K562 (cell line): ENCODE data around the gene CENPU. TPM values are rescaled to one million over a fixed set of nuclear protein-coding genes. Genes with fewer than 3 reads are reported as not detected.

ENCODE experiments used
- ARID1B ChIP-seq: fragments of 450-650 bp; IDR thresholded peaks from 2 replicates; pipeline ENCODE4 v1.6.1; 2016; ENCODE audit warnings: antibody characterized with exemption, mild to moderate bottlenecking, inconsistent platforms
- ASH1L ChIP-seq: fragments of 450-650 bp; IDR thresholded peaks from 2 replicates; pipeline ENCODE4 v1.6.1; 2018; ENCODE audit warnings: borderline replicate concordance, mild to moderate bottlenecking, low read depth; ENCODE audit not compliant: partially characterized antibody
- BCLAF1 ChIP-seq, 2 experiments: fragments of 450-650 bp in 1 of 2; IDR thresholded peaks; 2 replicates each; pipeline ENCODE4 v1.6.1; 2011 to 2017; ENCODE audit warnings: low read depth in 2 of 2, antibody characterized with exemption in 1 of 2, borderline replicate concordance in 1 of 2, low read length in 1 of 2, mild to moderate bottlenecking in 1 of 2, mixed read lengths in 1 of 2; ENCODE audit not compliant: control insufficient read depth in 1 of 2
- BRCA1 ChIP-seq, 2 experiments: fragments of 450-650 bp in 1 of 2; sonication (generic) in 1 of 2; formaldehyde crosslinking in 1 of 2; IDR thresholded peaks; 2 replicates each; pipeline versions ENCODE4 v1.5.0 to v1.6.1; 2017 to 2020; ENCODE audit warnings: mild to moderate bottlenecking in 1 of 2, missing genetic modification reagents in 1 of 2
- E2F3 ChIP-seq: fragments of 250-450 bp; sonication (Bioruptor Pico); IDR thresholded peaks from 2 replicates; pipeline ENCODE4 v1.4.0; 2020; ENCODE audit warnings: mild to moderate bottlenecking
- FOS ChIP-seq: IDR thresholded peaks from 3 replicates; pipeline ENCODE4 v1.6.1; 2011; ENCODE audit not compliant: insufficient read length; ENCODE audit errors: extremely low read depth
- KDM4B ChIP-seq, 2 experiments: fragments of 450-650 bp in 1 of 2; sonication (generic) in 1 of 2; IDR thresholded peaks; 2 replicates each; pipeline ENCODE4 v1.6.1; 2016 to 2017; ENCODE audit warnings: borderline replicate concordance in 2 of 2, antibody characterized with exemption in 1 of 2, low read depth in 1 of 2, mild to moderate bottlenecking in 1 of 2
- MEF2D ChIP-seq: conservative IDR thresholded peaks from 2 replicates; pipeline ENCODE4 v1.6.1; 2016; ENCODE audit warnings: low read depth, missing genetic modification characterization, missing compliant biosample characterization
- NFRKB ChIP-seq: fragments of 450-650 bp; IDR thresholded peaks from 2 replicates; pipeline ENCODE4 v1.6.1; 2016; ENCODE audit warnings: low read depth
- PRDM10 ChIP-seq: fragments of 450-650 bp; IDR thresholded peaks from 2 replicates; pipeline ENCODE4 v1.6.1; 2018; ENCODE audit not compliant: partially characterized antibody
- TEAD2 ChIP-seq: fragments of 450-650 bp; IDR thresholded peaks from 2 replicates; pipeline ENCODE4 v1.6.1; 2016; ENCODE audit warnings: missing genetic modification characterization, control low read depth, missing compliant biosample characterization
- ZNF354B ChIP-seq: fragments of 250-450 bp; sonication (Bioruptor Pico); IDR thresholded peaks from 2 replicates; pipeline ENCODE4 v1.4.0; 2020
- ZNF592 ChIP-seq: fragments of 450-650 bp; IDR thresholded peaks from 2 replicates; pipeline ENCODE4 v1.6.1; 2017; ENCODE audit warnings: antibody characterized with exemption, mild to moderate bottlenecking
- polyA plus RNA-seq, 8 experiments: library from polyadenylated mRNA; depleted of rRNA in 4 of 8; stranded (reverse) in 5 of 8; unstranded in 3 of 8; fragments of >200 nt; fragmentation: Nextera tagmentation in 2 of 8; fragmentation: Illumina TruSeq in 1 of 8; extraction: Ambion mirVana in 2 of 8; extraction: Trizol in 1 of 8; gene quantifications; 2 replicates each; pipeline versions ENCODE4 v1.2.1 to v1.2.3, GENCODE V29; 2011 to 2014; ENCODE audit warnings: inconsistent platforms in 1 of 8, missing spikeins in 1 of 8
- total RNA-seq, 7 experiments: library from RNA; depleted of rRNA in 6 of 7; stranded (reverse); fragments of >200 nt in 6 of 7; fragmentation: Illumina TruSeq in 2 of 7; extraction: Trizol in 2 of 7; gene quantifications; 2 replicates each; pipeline versions ENCODE4 v1.2.1 to v1.2.3, GENCODE V29; 2011 to 2021; ENCODE audit warnings: low replicate concordance in 1 of 7

CENPU gene
- total and polyA plus RNA-seq, 9 of the 15 experiments (the other 6 are each of a cell fraction or from before 2014, with no cell fraction given): 39.4 to 98.7 (median 84.3) TPM

GRCh38 chr4:184649971-184650855, 83.7 kb downstream of the CENPU start (continued):
- TF ChIP-seq ZNF592 (peak; percentile 49; the same call in 1 of the 2 replicates), ASH1L (no peak), ZNF354B (CRISPR knock-in tag) (no peak), E2F3 (CRISPR knock-in tag) (no peak), NFRKB (peak; percentile 73), KDM4B (IDR thresholded peaks at IDR 0.05; ENCODE audit: borderline replicate concordance in 2 of 2, low read depth in 1 of 2) (no peak), BRCA1 (IDR thresholded peaks at IDR 0.05) (no peak), BRCA1 (CRISPR knock-in tag; IDR thresholded peaks at IDR 0.05) (no peak), MEF2D (tag) (no peak), FOS (no peak), PRDM10 (no peak), BCLAF1 (IDR thresholded peaks at IDR 0.05; ENCODE audit: borderline replicate concordance in 1 of 2, control insufficient read depth in 1 of 2, low read depth in 2 of 2, low read length in 1 of 2) (no peak), TEAD2 (tag) (no peak), ARID1B (no peak)
